ENCODE data around the gene HOXB8.

GRCh38 chr17:48575066-48575582 lies 40.0 kb downstream of the HOXB8 start:
- TF ChIP-seq CTCF (IDR thresholded peaks at IDR 0.05; ENCODE audit: insufficient read depth, low read length, poor library complexity, severe bottlenecking), result no peak
- no peak for TF ChIP-seq EZH2phosphoT487 (conservative IDR thresholded peaks at IDR 0.05; ENCODE audit: low read length)

Measured in SU-DHL-6 (cell line).